SK-N-SH (cell line): ENCODE measurements around the gene TBX4. TPM values are rescaled to one million over a fixed set of nuclear protein-coding genes. Genes with fewer than 3 reads are reported as not detected.

ENCODE experiments used
- CTCF ChIA-PET: fragments of 300-600, 350-600 bp; formaldehyde crosslinking; extraction: SDS; loops from one replicate; lab custom pipeline; 2021; lab: Yijun Ruan, JAX
- POLR2A ChIA-PET: fragments of 350-600 bp; sonication (Branson Sonifier 250); formaldehyde crosslinking; extraction: SDS; loops from one replicate; lab custom pipeline; 2020; ENCODE audit warnings: antibody characterized with exemption, inconsistent platforms; lab: Yijun Ruan, JAX
- DNase-seq: peaks from one replicate; pipeline ENCODE4 v3.0.0; 2012
- H2AFZ ChIP-seq: fragments of 200-600 bp; sonication (generic); 2 replicates; pipeline ENCODE4 v1.8.1; 2016; ENCODE audit warnings: antibody characterized with exemption, mild to moderate bottlenecking, low read depth
- H3F3A ChIP-seq: fragments of 200-600 bp; sonication (generic); replicated peaks from 2 replicates; pipeline ENCODE3; 2016; ENCODE audit warnings: antibody characterized with exemption, mild to moderate bottlenecking; ENCODE audit not compliant: insufficient read depth
- H3K27ac ChIP-seq, 2 experiments: fragments of 200-500 bp in 1 of 2; fragments of 200-600 bp in 1 of 2; sonication (Bioruptor generic) in 1 of 2; sonication (generic), shearing (Covaris generic) in 1 of 2; 2 replicates each; pipeline versions ENCODE4 v1.5.1 to v1.6.1; 2014 to 2016; ENCODE audit warnings: low read depth in 2 of 2, inconsistent platforms in 1 of 2, low read length in 1 of 2, mild to moderate bottlenecking in 1 of 2, mixed read lengths in 1 of 2
- H3K27me3 ChIP-seq: fragments of 200-600 bp; sonication (generic), shearing (Covaris generic); 2 replicates; pipeline ENCODE4 v1.6.1; 2016; ENCODE audit warnings: mixed run types; ENCODE audit not compliant: insufficient read depth
- H3K36me3 ChIP-seq, 2 experiments: fragments of 200-500 bp in 1 of 2; fragments of 200-600 bp in 1 of 2; sonication (Bioruptor generic) in 1 of 2; sonication (generic) in 1 of 2; replicated peaks in 1 of 2; 2 replicates each; pipeline versions ENCODE3 to v1.5.1; 2014 to 2016; ENCODE audit warnings: low read length in 1 of 2, mild to moderate bottlenecking in 1 of 2; ENCODE audit not compliant: insufficient read depth in 2 of 2, control insufficient read depth in 1 of 2
- H3K4me1 ChIP-seq, 2 experiments: fragments of 200-500 bp in 1 of 2; fragments of 200-600 bp in 1 of 2; sonication (Bioruptor generic) in 1 of 2; sonication (generic), shearing (Covaris generic) in 1 of 2; 2 replicates each; pipeline versions ENCODE4 v1.5.1 to v1.6.1; 2014 to 2016; ENCODE audit warnings: low read depth in 1 of 2, low read length in 1 of 2, mixed run types in 1 of 2; ENCODE audit not compliant: insufficient read depth in 2 of 2, control insufficient read depth in 1 of 2
- H3K4me2 ChIP-seq: fragments of 200-600 bp; sonication (generic), shearing (Covaris generic); 2 replicates; pipeline ENCODE4 v1.6.1; 2017; ENCODE audit warnings: mixed run types
- H3K4me3 ChIP-seq, 2 experiments: fragments of 200-500 bp in 1 of 2; fragments of 200-600 bp in 1 of 2; sonication (Bioruptor generic) in 1 of 2; sonication (generic), shearing (Covaris generic) in 1 of 2; 2 replicates each; pipeline versions ENCODE4 v1.5.1 to v1.8.1; 2014 to 2016; ENCODE audit warnings: low read depth in 2 of 2, inconsistent platforms in 1 of 2, low read length in 1 of 2, mild to moderate bottlenecking in 1 of 2, mixed read lengths in 1 of 2, moderate library complexity in 1 of 2
- H3K79me2 ChIP-seq: fragments of 200-600 bp; sonication (generic); 2 replicates; pipeline ENCODE4 v1.8.1; 2017; ENCODE audit warnings: mild to moderate bottlenecking; ENCODE audit not compliant: insufficient read depth
- H3K9ac ChIP-seq: fragments of 200-600 bp; sonication (generic); 2 replicates; pipeline ENCODE4 v1.6.1; 2017; ENCODE audit warnings: mixed run types
- H3K9me2 ChIP-seq: fragments of 200-600 bp; sonication (generic); 2 replicates; pipeline ENCODE4 v1.6.1; 2017; ENCODE audit warnings: mixed run types
- H3K9me3 ChIP-seq: fragments of 200-600 bp; sonication (generic); 2 replicates; pipeline ENCODE4 v1.6.1; 2017; ENCODE audit warnings: mixed run types, mild to moderate bottlenecking, moderate library complexity
- H4K20me1 ChIP-seq: fragments of 200-600 bp; sonication (generic); 2 replicates; pipeline ENCODE4 v1.6.1; 2017; ENCODE audit warnings: mild to moderate bottlenecking, mixed run types; ENCODE audit not compliant: insufficient read depth
- CHD2 ChIP-seq: fragments of 150-350 bp; IDR thresholded peaks from 2 replicates; pipeline ENCODE4 v1.6.1; 2018; ENCODE audit warnings: low read length; ENCODE audit not compliant: partially characterized antibody
- EZH2phosphoT487 ChIP-seq: fragments of 200-600 bp; sonication (generic); IDR thresholded peaks from 2 replicates; pipeline ENCODE4 v1.6.1; 2017; ENCODE audit warnings: low read depth, mixed run types, mild to moderate bottlenecking, antibody characterized with exemption, moderate library complexity, borderline replicate concordance
- FOSL2 ChIP-seq: IDR thresholded peaks from 2 replicates; pipeline ENCODE4 v1.4.0; 2012; ENCODE audit warnings: low read depth, mild to moderate bottlenecking, moderate library complexity, borderline replicate concordance
- FOXM1 ChIP-seq: IDR thresholded peaks from 2 replicates; pipeline ENCODE4 v1.4.0; 2012; ENCODE audit warnings: low read depth, mild to moderate bottlenecking
- GABPA ChIP-seq: IDR thresholded peaks from 2 replicates; pipeline ENCODE4 v1.4.0; 2012; ENCODE audit warnings: low read depth, mild to moderate bottlenecking
- GATA2 ChIP-seq: sonication (generic); formaldehyde crosslinking; IDR thresholded peaks from 2 replicates; pipeline ENCODE4 v1.5.0; 2020; ENCODE audit warnings: mild to moderate bottlenecking, missing genetic modification reagents
- MXI1 ChIP-seq: IDR thresholded peaks from 2 replicates; pipeline ENCODE4 v1.6.1; 2012; ENCODE audit warnings: mild to moderate bottlenecking, low read depth, low read length, improper control_type of control experiment
- NRF1 ChIP-seq: IDR thresholded peaks from 2 replicates; pipeline ENCODE4 v1.6.1; 2012; ENCODE audit warnings: low read depth, mild to moderate bottlenecking, low read length
- POLR2AphosphoS5 ChIP-seq: IDR thresholded peaks from 2 replicates; pipeline ENCODE4 v1.6.1; 2012; ENCODE audit warnings: low read depth, low read length
- RAD21 ChIP-seq: IDR thresholded peaks from 2 replicates; pipeline ENCODE4 v1.6.1; 2012; ENCODE audit warnings: mild to moderate bottlenecking, low read length
- RFX5 ChIP-seq: IDR thresholded peaks from 2 replicates; pipeline ENCODE4 v1.6.1; 2012; ENCODE audit warnings: mild to moderate bottlenecking, improper control_type of control experiment, low read length
- TCF12 ChIP-seq: IDR thresholded peaks from 2 replicates; pipeline ENCODE4 v1.4.0; 2012
- TEAD4 ChIP-seq: IDR thresholded peaks from 2 replicates; pipeline ENCODE4 v1.4.0; 2012; ENCODE audit warnings: mild to moderate bottlenecking, borderline replicate concordance; ENCODE audit not compliant: insufficient read depth
- WGBS: methylation state at CpG from one replicate; pipeline ENCODE4 v1.1.6; 2017; ENCODE audit warnings: low lambda C conversion rate; 5-methylcytosine and 5-hydroxymethylcytosine counted together
- polyA plus RNA-seq, 3 experiments: library from polyadenylated mRNA; depleted of rRNA; stranded (reverse); fragments of >200 nt; gene quantifications; 2 replicates each; pipeline ENCODE4 v1.2.3, GENCODE V29; 2012
- TF ChIP-seq, protein P1 (sequence below): IDR thresholded peaks from 2 replicates; pipeline ENCODE4 v1.4.0; 2012; ENCODE audit warnings: low read depth, borderline replicate concordance
- TF ChIP-seq, protein P2 (sequence below): fragments of 150-350 bp; IDR thresholded peaks from 2 replicates; pipeline ENCODE4 v1.6.1; 2016; ENCODE audit warnings: mild to moderate bottlenecking, low read depth, low read length
- TF ChIP-seq, protein P3 (sequence below): IDR thresholded peaks from 2 replicates; pipeline ENCODE4; 2012
- TF ChIP-seq, protein P4 (sequence below): fragments of 200-600 bp; sonication (generic); IDR thresholded peaks from 2 replicates; pipeline ENCODE4 v1.6.1; 2017; ENCODE audit warnings: antibody characterized with exemption, mild to moderate bottlenecking, moderate library complexity

TBX4 gene
- polyA plus RNA-seq, 1 of the 3 experiments (the other 2 are of a cell fraction) = 0.02 TPM

DNA sequence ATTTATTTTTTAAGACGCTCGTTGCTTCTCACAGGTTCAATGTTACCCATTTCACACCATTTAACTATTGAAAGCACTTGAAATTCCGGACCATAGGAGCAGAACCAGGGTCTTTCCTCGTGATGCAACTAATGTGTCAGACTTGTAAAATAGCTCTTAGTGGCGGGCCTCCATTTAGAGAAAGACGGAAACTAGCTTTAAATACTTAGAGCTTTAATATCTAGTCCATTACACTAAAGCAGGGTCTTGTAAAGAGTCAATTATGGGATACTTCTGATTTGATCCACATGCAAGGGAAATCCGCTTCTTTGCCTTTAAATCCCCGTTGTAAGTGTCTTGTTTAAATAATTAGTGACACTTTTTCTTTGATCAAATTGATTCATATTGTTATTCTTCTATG, 82.2 kb downstream of the TBX4 start:
- no peaks in the 10 kb centered on the region; a peak in 1 of 4 replicates for H3K4me1 ChIP-seq
- no peak overlapping the region for H2AFZ ChIP-seq
- H3K36me3 ChIP-seq = no peaks in the 10 kb centered on the region
- no peaks in the 10 kb centered on the region for H4K20me1 ChIP-seq
- no peak overlapping the region for H3K4me2 ChIP-seq
- H3K27me3 ChIP-seq = no peaks in the 10 kb centered on the region
- H3K9ac ChIP-seq = no peak overlapping the region
- H3K79me2 ChIP-seq = no peaks in the 10 kb centered on the region
- TF ChIP-seq MXI1 (no peak), POLR2AphosphoS5 (no peak), FOSL2 (no peak), FOXM1 (no peak), GATA2 (no peak), RFX5 (no peak), TCF12 (no peak), RAD21 (no peak), NRF1 (no peak), GABPA (no peak), EZH2phosphoT487 (no peak), CHD2 (no peak), TEAD4 (no peak)
- TF ChIP-seq, protein P1, sequence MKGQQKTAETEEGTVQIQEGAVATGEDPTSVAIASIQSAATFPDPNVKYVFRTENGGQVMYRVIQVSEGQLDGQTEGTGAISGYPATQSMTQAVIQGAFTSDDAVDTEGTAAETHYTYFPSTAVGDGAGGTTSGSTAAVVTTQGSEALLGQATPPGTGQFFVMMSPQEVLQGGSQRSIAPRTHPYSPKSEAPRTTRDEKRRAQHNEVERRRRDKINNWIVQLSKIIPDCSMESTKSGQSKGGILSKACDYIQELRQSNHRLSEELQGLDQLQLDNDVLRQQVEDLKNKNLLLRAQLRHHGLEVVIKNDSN = no peak
- TF ChIP-seq, protein P2, sequence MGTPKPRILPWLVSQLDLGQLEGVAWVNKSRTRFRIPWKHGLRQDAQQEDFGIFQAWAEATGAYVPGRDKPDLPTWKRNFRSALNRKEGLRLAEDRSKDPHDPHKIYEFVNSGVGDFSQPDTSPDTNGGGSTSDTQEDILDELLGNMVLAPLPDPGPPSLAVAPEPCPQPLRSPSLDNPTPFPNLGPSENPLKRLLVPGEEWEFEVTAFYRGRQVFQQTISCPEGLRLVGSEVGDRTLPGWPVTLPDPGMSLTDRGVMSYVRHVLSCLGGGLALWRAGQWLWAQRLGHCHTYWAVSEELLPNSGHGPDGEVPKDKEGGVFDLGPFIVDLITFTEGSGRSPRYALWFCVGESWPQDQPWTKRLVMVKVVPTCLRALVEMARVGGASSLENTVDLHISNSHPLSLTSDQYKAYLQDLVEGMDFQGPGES = no peak
- TF ChIP-seq, protein P3, sequence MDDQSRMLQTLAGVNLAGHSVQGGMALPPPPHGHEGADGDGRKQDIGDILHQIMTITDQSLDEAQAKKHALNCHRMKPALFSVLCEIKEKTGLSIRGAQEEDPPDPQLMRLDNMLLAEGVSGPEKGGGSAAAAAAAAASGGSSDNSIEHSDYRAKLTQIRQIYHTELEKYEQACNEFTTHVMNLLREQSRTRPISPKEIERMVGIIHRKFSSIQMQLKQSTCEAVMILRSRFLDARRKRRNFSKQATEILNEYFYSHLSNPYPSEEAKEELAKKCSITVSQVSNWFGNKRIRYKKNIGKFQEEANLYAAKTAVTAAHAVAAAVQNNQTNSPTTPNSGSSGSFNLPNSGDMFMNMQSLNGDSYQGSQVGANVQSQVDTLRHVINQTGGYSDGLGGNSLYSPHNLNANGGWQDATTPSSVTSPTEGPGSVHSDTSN = no peak
- TF ChIP-seq, protein P4, sequence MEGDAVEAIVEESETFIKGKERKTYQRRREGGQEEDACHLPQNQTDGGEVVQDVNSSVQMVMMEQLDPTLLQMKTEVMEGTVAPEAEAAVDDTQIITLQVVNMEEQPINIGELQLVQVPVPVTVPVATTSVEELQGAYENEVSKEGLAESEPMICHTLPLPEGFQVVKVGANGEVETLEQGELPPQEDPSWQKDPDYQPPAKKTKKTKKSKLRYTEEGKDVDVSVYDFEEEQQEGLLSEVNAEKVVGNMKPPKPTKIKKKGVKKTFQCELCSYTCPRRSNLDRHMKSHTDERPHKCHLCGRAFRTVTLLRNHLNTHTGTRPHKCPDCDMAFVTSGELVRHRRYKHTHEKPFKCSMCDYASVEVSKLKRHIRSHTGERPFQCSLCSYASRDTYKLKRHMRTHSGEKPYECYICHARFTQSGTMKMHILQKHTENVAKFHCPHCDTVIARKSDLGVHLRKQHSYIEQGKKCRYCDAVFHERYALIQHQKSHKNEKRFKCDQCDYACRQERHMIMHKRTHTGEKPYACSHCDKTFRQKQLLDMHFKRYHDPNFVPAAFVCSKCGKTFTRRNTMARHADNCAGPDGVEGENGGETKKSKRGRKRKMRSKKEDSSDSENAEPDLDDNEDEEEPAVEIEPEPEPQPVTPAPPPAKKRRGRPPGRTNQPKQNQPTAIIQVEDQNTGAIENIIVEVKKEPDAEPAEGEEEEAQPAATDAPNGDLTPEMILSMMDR = no peak
- H3K4me3 ChIP-seq = no peak overlapping the region
- ChIA-PET CTCF (interaction anchor here (1.0 to 1.5 kb wide), 4 partner anchors 8 to 122 kb away, joined by 3 to 8 read pairs (median 3); no protein-coding TSS in a partner anchor), POLR2A (no interaction called here)
- WGBS = 90% methylated on average over 8 of the region's 8 CpGs
- H3K9me3 ChIP-seq = no peaks in the 10 kb centered on the region
- H3F3A ChIP-seq = no peaks in the 10 kb centered on the region
- no peak for DNase-seq
- H3K9me2 ChIP-seq = no peaks in the 10 kb centered on the region
- no peak overlapping the region for H3K27ac ChIP-seq

Other genes starting within 250 kb of the TBX4 start
- 37.8 and 57.8 TPM in 2 replicates for gene TBX2, start 52.6 kb upstream of the TBX4 start, polyA plus RNA-seq (2012; rRNA removed)
- not detected in 2 replicates for gene NACA2, start 138.8 kb downstream of the TBX4 start, polyA plus RNA-seq (2012; rRNA removed)